Measurements from ENCODE around the gene YJEFN3.

YJEFN3 gene

DNA sequence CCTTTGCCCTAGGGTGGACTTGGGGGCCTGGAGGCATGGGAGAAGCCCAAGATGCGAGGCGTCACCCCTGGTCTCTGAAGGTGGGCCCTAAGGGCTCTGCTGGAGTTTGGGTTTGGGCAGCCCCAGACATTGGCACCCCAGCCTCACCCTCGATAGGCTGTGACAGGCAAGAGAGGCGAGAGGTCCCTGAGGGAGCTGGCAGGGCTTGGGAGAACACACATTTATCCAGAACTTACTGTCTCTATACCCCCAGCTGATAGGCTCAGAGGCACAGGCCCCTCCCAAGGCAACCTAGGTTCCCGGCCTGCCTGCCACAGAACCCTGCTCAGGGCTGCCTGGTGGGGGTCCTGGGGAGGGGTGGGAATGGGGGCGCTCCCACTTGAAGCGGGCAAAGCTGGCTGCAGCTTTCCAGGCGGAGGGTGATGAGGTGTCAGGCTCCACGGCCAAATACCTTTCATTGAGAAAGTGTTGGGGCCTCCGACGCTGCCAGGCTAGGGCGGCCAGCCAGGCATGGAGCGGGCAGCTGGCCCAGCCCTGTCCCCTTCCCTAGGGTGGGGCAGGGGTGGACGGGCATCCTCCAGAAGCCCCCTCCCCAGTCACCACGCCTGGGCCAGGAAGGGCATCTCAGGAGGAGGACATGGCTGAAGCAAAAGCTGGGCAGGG is 19.1 kb downstream of the YJEFN3 start:
- TF ChIP-seq SP1 (IDR thresholded peaks at IDR 0.05), result no peak
- TF ChIP-seq ARNT (IDR thresholded peaks at IDR 0.05), result no peak
- TF ChIP-seq NFRKB (IDR thresholded peaks at IDR 0.05), result no peak
- TF ChIP-seq, protein P1, sequence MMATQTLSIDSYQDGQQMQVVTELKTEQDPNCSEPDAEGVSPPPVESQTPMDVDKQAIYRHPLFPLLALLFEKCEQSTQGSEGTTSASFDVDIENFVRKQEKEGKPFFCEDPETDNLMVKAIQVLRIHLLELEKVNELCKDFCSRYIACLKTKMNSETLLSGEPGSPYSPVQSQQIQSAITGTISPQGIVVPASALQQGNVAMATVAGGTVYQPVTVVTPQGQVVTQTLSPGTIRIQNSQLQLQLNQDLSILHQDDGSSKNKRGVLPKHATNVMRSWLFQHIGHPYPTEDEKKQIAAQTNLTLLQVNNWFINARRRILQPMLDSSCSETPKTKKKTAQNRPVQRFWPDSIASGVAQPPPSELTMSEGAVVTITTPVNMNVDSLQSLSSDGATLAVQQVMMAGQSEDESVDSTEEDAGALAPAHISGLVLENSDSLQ (IDR thresholded peaks at IDR 0.05), result no peak
- no peak for TF ChIP-seq L3MBTL2 (conservative IDR thresholded peaks at IDR 0.05)
- no peak for TF ChIP-seq ZNF384 (IDR thresholded peaks at IDR 0.05)
- no peak for TF ChIP-seq ELF4 (IDR thresholded peaks at IDR 0.05)
- no peak for TF ChIP-seq TARDBP (IDR thresholded peaks at IDR 0.05)
- CTCF ChIA-PET, result no interaction called here
- POLR2A ChIA-PET, result interaction anchor here (1.2 kb wide), 1 partner anchor 229 kb away, joined by 3 read pairs; no protein-coding TSS in a partner anchor
- DNase-seq (ENCODE audit: extremely low spot score), result no peak

DNA sequence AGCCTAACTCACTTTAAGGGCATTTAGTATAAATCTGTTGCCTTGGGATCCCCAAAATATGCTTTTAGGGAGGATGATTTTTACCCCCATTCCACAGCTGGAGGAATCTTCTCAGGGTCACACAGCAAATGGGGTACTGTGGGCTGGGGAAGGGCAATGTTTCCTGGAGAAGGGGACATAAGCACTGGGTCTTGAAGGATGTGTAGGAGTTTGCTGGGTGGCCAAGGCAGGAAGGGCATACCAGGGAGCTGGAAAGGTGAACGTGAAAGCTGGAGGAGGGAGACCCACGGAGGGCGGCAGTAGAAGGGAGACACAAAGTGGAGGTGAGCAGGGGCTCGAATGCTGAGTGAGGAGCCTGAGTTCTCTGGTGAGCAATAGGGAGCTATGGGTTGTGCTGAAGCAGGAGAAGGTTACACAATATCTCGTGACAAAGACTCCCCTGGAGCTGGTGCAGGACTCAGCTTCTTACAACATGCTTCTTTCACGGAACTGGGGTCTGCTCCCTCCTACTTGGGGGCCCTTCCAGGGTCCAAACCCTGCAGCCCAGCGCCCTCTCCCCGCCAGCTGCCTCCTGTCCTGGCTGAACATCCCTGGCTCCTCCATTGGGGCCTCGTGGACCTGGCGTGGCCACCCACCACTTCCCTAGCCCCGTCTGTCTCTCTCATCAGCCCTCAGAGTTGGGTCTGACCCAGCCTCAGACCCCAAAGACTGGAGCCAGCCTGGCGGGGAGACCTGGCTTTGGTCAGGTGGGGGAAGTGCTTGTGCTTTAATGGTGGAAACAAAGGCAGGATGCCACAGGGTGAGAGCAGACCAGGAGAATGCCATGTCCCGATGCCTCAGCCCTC is 20.4 kb downstream of the YJEFN3 start:
- CTCF ChIA-PET, result no interaction called here
- no peak for DNase-seq (ENCODE audit: extremely low spot score)
- POLR2A ChIA-PET, result no interaction called here
- no peak for TF ChIP-seq FOXA1 (IDR thresholded peaks at IDR 0.05)
- no peak for TF ChIP-seq ZNF384 (IDR thresholded peaks at IDR 0.05)
- TF ChIP-seq HDGF (IDR thresholded peaks at IDR 0.05; ENCODE audit: borderline replicate concordance), result no peak
- TF ChIP-seq FOXK2 (IDR thresholded peaks at IDR 0.05), result no peak

DNA sequence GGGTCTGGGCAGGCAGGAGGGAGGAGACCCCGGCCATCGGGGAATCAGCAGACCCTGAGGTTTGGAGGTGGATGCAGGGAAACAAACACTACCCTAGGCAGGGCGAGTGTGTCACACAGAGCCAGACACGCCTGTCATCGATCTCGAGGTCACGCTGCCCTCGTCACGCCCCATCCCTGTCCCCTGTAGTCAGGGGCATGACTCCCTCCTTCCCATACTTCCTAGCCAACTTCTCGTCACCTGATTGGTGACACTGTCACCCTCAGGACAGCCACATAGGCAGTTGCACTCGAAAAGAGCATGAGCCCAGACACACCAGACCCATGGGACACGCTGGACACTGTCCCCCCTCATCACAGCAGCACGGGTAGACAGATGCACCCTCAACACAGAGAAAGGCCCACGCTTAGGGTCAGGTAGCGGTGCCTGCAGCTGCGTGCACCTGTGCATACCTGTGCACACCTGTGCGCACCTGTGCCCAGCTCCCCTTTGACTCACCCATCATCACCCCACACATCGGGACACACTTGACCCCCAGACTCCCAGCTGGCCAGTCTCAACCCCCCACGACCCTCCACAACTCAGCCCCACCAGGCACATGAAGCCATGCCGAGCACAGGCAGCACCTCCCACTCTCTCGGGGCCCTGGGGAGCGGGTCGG is 21.2 kb downstream of the YJEFN3 start:
- TF ChIP-seq, protein P1 (IDR thresholded peaks at IDR 0.05), result no peak
- TF ChIP-seq ZNF384 (IDR thresholded peaks at IDR 0.05) (no peak), L3MBTL2 (conservative IDR thresholded peaks at IDR 0.05) (no peak), FOXK2 (IDR thresholded peaks at IDR 0.05) (no peak), SP1 (IDR thresholded peaks at IDR 0.05) (no peak), FOXM1 (IDR thresholded peaks at IDR 0.05; ENCODE audit: borderline replicate concordance) (no peak), FOXA1 (IDR thresholded peaks at IDR 0.05) (no peak), SUZ12 (IDR thresholded peaks at IDR 0.05) (no peak)
- DNase-seq (ENCODE audit: extremely low spot score), result no peak
- POLR2A ChIA-PET, result no interaction called here
- CTCF ChIA-PET, result interaction anchor here (0.9 to 5.1 kb wide), 2 partner anchors 15 to 18 kb away, joined by 3 to 40 read pairs; no protein-coding TSS in a partner anchor

DNA sequence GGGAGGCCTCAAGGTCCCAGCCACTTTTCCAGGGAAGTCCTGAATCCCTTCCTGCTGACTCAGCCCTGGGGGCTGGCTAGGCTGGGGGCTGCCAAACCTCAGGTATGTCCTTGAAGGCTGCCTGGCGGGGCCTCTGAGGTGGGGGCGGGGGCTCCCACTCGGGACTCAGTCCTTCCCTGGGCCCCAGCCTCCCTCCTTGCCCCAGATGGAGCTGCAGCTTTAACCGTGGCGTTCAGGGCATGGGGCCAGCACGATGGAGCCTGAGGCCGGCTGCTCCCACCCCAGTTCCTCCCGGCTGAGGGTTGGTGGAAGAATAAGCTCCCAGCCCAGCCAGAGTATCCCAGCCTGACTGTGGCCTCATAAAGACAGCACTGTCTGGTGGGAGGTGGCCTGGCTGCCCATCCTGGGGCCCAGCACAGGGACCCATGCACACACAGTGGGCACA is 21.8 kb downstream of the YJEFN3 start:
- POLR2A ChIA-PET, result no interaction called here
- CTCF ChIA-PET, result interaction anchor here (0.9 to 5.1 kb wide), 2 partner anchors 15 to 18 kb away, joined by 3 to 40 read pairs; no protein-coding TSS in a partner anchor
- no peak for TF ChIP-seq FOXA1 (IDR thresholded peaks at IDR 0.05)
- no peak for TF ChIP-seq ARNT (IDR thresholded peaks at IDR 0.05)
- TF ChIP-seq BHLHE40 (IDR thresholded peaks at IDR 0.05; ENCODE audit: borderline replicate concordance), result no peak
- TF ChIP-seq, protein P1 (IDR thresholded peaks at IDR 0.05), result no peak
- no peak for TF ChIP-seq ELF4 (IDR thresholded peaks at IDR 0.05)
- no peak for TF ChIP-seq ZNF384 (IDR thresholded peaks at IDR 0.05)
- TF ChIP-seq LEF1 (IDR thresholded peaks at IDR 0.05; ENCODE audit: borderline replicate concordance), result no peak
- no peak for TF ChIP-seq HDGF (IDR thresholded peaks at IDR 0.05; ENCODE audit: borderline replicate concordance)
- no peak for TF ChIP-seq L3MBTL2 (conservative IDR thresholded peaks at IDR 0.05)
- TF ChIP-seq TARDBP (IDR thresholded peaks at IDR 0.05), result no peak
- TF ChIP-seq FOXK2 (IDR thresholded peaks at IDR 0.05), result no peak
- TF ChIP-seq NFRKB (IDR thresholded peaks at IDR 0.05), result no peak
- TF ChIP-seq FOXM1 (IDR thresholded peaks at IDR 0.05; ENCODE audit: borderline replicate concordance), result no peak
- TF ChIP-seq SP1 (IDR thresholded peaks at IDR 0.05), result no peak
- no peak for TF ChIP-seq CTBP1 (IDR thresholded peaks at IDR 0.05; ENCODE audit: borderline replicate concordance)
- TF ChIP-seq SUZ12 (IDR thresholded peaks at IDR 0.05), result no peak
- DNase-seq (ENCODE audit: extremely low spot score), result no peak

DNA sequence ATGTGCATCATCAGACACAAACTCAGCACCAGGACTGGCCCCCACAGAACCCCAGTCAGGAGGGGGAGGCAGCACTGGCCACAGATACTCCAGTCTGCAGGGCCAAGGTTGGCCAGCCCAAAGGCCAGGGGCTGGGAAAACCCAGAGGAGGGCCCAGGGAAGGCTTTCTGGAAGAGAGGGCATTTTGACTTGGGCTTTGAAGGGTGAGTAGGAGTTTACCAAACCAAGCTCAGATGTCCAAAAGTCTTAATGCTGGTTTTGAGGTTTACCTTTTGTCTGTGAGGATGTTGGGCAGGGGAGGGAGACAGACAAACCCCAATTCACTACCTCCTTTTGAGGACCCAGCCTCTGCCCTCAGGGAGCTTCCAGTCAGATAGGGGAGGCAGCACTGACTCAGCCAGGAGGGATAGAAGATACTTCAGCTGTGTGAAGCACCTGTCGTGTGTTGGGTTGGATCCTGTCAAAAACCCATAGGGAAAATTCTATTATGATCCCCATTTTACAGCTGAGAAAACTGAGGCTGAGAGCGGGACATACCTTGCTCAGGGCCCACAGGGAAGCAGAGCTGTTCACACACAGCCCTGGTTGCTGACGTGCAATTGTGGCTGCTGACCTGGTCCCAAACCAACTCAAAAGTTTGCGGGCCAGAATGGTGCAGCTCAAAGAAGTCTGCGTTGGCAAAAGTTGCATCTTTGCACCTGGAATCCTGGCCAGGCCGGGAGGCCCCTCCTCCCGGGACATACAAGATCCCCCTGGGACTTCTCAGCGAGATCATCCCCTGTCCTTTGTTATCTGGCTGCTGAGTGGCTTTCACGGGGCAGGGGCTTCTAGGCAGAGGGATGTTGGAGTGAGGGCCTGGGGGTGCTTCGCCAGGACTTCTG is 22.5 kb downstream of the YJEFN3 start:
- CTCF ChIA-PET, result interaction anchor here (0.9 to 5.1 kb wide), 3 partner anchors 16 to 21 kb away, joined by 3 to 40 read pairs (median 3); no protein-coding TSS in a partner anchor
- POLR2A ChIA-PET, result no interaction called here
- TF ChIP-seq FOXK2 (IDR thresholded peaks at IDR 0.05), result no peak
- no peak for TF ChIP-seq HDGF (IDR thresholded peaks at IDR 0.05; ENCODE audit: borderline replicate concordance)
- no peak for TF ChIP-seq FOXM1 (IDR thresholded peaks at IDR 0.05; ENCODE audit: borderline replicate concordance)
- TF ChIP-seq ELF4 (IDR thresholded peaks at IDR 0.05), result no peak
- TF ChIP-seq BHLHE40 (IDR thresholded peaks at IDR 0.05; ENCODE audit: borderline replicate concordance), result no peak
- TF ChIP-seq, protein P1 (IDR thresholded peaks at IDR 0.05), result no peak
- no peak for TF ChIP-seq SP1 (IDR thresholded peaks at IDR 0.05)
- TF ChIP-seq ARNT (IDR thresholded peaks at IDR 0.05), result no peak
- no peak for TF ChIP-seq ZNF384 (IDR thresholded peaks at IDR 0.05)
- DNase-seq (ENCODE audit: extremely low spot score), result no peak

Data from HEK293T (cell line).